SK-MEL-5 (cell line): ENCODE measurements around the gene SNORC. TPM values are rescaled to one million over a fixed set of nuclear protein-coding genes. Genes with fewer than 3 reads are reported as not detected.

Experiments
- DNase-seq: peaks from one replicate; pipeline ENCODE4 v3.0.0-alpha.2; 2016; ENCODE audit warnings: low read depth, low spot score
- in situ Hi-C: cut with HindIII; loops from 2 replicates; pipeline ENCODE4 v1.10.0; 2016; ENCODE audit warnings: low sequenced_read_pairs, high pct_unique_total_duplicates, low pct_unique_long_range_greater_than_20kb
- total RNA-seq: library from RNA; depleted of rRNA; stranded (reverse); fragments of >200 nt; shearing (Covaris generic); gene quantifications from 2 replicates; pipeline ENCODE4 v1.2.3, GENCODE V29; 2014

Gene SNORC
- total RNA-seq, 1 experiment from 2014 or later = 0.55 TPM

DNA sequence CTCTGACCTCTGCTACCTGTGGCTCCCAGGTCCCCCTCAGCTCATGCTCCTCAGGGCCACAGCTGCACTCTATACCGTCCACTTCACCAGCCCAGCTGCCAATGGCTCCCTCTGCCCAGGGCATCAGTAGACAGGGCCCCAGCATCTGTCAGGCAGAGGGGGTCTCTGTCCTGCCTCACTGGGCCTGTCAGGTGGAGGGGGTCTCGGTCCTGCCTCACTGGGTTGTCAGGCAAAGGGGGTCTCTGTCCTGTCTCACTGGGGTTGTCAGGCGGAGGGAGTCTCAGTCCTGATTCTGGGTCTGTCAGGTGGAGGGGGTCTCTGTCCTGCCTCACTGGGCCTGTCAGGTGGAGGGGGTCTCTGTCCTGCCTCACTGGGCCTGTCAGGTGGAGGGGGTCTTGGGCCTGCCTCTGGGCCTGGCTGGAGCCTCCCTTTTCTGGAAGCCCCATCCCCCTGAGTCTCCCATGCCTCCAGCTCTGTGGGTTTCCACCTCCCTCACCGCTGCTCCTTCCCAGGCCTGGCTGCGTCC lies 19.9 kb downstream of the SNORC start:
- no peak for DNase-seq
- in situ Hi-C loops = no loop called here

DNA sequence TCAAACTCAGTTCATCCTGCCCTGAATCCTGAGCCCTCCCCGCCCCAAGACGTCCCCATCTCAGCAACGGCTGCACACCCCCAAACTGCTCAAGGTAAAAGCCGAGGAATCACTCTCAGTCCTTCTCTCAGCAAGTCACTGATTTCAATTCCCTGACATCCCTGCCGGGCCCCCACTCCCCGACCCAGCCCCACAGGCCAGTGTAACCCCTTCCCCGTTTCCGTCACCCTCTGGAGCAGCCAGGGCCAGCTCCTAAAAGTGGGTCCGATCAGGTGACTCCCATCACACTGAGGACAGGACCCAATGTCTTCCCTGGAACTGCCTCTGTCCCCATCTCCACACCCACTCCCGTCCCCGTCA lies 20.5 kb downstream of the SNORC start:
- in situ Hi-C loops = no loop called here

DNA sequence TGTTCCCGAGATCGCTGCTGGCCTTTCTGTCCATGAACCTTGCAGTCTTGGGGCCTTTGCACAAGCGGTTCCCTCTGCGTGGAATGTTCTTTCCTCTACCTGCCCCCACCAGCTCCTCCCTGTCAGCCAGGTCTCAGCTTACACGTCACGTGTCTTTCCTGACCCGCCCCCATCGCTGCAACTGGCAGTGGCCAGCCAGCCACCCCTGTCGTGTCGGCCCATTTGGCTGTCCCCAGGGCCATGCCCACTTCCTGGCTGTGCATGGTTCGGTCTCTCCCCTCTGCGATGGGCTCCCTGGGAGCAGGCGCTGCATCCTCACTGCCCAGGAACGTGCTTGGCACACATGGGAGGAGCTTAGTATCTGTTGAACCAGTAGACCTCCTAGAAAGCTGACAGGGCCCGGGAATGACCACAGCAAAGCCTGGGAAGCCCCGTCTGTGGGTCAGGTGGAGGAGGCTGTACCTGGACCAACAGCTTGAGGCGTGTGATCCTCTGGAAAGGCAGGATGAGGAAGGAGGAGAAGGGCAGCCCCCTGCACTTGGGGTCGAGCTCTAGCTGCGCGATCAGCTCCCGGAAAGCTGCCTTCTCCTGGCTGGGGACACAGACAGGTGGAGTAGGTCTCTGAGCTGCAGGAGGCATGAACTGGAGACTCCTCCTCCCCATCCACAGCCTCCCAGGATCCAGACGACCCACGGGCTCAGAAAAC lies 21.0 kb downstream of the SNORC start:
- DNase-seq = no peak
- in situ Hi-C loops = no loop called here

More for the DNA sequence above, 20.5 kb downstream of the SNORC start:
- no peak for DNase-seq

DNA sequence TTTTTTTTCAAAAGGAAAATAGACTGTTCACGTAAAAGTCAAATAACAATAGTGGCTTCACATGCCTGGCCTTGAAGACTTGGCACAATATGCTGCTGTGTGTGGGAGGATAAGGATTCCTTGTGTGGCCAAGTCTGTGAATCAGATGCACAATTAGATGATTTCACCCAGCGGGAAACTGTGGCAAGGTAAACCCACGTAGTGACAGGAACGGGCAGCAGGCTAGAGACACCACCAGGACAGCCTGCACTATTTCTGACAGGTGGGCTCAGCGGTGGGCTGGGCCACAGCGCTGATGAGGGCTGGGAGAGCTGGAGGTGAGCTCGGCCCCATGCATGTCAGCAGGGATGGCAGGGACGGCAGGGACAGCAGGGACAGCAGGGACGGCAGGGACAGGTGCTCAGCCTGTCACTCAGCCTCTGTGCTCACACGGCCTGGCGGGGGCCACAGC lies 21.6 kb downstream of the SNORC start:
- peak; percentile 28 for DNase-seq
- in situ Hi-C loops = no loop called here

DNA sequence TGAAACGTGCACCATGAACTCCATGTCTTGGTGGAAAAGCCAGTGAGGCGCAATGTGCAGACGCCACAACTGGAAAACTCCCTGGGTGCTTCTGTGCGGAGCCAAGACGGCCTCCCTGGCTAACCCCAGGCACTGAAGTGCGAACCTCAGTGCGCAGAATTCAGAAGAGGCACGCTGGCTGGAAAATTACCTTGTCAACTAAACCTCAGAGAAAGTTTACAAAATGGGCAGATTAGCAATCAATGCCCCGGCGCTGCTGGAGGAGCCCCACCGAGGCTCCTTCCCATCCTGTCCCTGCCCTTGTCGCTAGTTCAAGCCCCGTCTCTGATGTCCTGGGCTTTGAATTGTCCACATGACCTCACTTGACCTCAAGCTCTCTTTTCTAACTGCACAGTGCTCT lies 22.2 kb downstream of the SNORC start:
- in situ Hi-C loops = no loop called here
- no peak for DNase-seq

DNA sequence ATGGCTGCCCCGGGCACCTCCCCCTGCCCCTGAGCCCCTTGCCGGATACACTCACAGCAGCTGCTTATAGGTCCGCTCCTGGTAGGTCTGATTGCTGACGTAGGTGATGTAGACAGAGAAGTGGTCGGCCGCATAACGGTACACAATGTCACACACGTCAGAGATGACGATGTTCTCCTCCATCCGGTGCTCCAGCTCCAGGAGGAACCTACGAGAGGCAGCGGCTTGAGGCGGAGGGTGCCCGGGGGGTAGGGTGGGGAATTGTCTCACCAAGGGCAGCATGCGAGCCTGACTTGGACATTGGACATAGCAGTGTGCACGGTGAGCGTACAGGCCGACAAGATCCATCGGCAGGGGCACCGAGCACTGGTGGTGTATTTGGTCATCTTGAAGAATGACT lies 22.8 kb downstream of the SNORC start:
- in situ Hi-C loops = no loop called here
- DNase-seq = no peak

DNA sequence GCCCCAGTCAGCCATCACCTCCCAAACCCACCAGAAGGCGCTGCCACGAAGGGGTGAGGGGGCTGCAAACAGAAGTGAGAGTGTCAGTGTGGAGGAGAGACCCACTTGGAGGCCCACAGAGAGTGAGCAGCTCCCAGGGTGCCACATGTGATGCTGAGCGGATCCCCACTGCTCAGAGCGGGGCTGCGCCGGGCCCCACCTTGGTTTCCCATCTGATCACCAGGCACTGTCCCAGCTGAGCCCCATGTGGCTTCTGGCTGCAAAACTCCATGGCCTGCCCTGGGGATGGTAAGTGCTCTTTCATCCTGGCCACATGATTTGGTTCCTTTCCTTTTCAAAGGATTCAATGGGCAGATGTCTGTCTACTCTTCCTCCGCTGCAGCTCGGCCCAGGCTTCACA lies 23.8 kb downstream of the SNORC start:
- no peak for DNase-seq
- in situ Hi-C loops = no loop called here

DNA sequence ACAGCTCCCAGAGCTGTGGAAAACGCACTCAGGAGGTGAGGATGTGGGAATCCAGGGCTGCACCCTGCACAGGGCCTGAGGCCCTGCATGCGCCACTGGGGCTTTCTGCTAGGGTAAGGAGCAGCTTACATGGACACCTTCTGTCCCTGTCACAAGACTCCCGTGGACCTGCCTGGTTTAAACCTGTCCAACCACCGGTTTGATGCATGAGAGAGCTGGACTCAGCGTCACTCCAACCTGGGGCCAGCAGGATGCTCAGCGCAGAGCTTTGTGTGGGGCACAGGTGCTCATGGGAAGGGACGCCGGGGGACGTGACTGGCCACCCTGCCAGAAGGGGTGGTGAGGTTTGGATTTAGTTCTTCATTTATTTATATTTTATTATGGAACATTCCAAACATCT lies 24.2 kb downstream of the SNORC start:
- in situ Hi-C loops = no loop called here
- DNase-seq = no peak

DNA sequence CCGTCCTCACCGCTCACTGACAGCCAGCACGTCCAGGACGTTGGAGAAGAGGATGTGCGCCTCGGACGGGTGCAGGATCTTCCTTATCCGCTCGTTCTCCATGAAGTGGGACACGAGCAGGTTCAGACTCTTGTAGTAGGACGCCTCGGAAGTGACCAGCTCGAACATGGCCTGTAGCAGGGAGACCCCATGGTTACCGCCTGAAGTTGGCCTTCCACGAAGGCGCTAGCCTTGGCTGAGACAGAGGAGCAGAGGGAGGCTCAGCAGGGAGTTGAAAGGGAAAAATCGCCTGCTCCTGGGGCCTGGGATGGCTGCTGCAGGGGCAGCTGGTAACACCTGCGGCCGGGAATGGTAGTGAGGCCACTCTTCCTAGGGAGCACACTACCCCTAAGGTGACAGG lies 24.7 kb downstream of the SNORC start:
- no peak for DNase-seq
- in situ Hi-C loops = no loop called here

DNA sequence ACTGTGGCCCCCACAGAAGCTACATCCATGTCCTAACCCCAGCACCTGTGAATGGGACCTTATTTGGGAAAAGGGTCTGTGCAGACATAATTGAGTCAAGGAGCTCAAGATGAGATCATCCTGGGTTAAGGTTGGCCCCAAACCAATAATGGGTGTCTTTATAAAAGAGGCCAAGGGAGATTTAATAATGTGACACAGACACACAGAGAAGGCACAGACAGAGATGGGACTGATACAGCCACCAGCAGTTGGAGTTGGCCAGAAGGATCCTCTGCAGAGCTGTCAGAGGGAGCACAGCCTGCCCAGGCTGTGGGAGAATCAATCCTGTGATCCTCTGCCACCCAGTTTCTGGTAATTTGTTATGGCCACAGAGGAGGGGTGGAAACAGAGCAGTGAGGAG lies 26.0 kb downstream of the SNORC start:
- DNase-seq = no peak
- in situ Hi-C loops = no loop called here

DNA sequence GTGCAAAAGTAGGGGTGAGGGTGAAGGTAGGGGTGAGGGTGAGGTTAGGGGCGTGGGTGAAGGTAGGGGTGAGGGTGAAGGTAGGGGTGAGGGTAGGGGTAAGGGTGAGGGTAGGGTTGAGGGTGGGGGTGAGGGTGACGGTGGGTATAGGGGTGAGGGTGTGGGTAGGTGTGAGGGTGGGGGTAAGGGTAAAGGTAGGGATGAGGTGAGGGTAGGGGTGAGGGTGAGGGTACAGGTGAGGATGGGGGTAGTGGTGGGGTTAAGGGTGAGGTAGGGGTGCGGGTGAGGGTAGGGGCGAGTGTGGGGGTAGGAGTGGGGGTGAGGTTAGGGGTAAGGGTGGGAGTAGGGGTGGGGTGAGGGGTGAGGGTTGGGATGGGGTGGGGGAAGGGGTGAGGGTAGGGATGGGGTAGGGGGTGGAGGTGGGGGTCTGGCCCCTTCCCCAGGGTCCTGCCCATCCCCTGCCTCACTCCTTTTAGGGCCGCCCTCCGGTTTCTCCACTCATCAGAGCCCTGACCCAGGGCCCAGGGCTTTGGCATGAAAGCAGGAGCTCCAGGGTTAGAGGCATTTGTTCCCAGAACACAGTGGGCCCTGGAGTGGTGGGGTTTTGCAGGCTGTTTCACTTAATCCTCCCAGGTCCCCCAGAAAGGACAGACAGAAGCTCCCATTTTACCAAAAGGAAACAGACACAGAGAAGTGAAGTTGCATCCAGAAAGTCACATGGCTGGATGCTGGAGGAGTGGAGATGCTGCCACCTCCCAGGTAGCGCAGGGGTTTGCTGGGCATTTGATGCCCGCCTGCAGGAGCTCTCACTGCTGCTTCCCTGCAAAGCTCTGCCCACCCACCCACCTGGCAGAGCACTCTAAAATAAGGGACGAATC lies 26.9 kb downstream of the SNORC start:
- no peak for DNase-seq
- in situ Hi-C loops = no loop called here

DNA sequence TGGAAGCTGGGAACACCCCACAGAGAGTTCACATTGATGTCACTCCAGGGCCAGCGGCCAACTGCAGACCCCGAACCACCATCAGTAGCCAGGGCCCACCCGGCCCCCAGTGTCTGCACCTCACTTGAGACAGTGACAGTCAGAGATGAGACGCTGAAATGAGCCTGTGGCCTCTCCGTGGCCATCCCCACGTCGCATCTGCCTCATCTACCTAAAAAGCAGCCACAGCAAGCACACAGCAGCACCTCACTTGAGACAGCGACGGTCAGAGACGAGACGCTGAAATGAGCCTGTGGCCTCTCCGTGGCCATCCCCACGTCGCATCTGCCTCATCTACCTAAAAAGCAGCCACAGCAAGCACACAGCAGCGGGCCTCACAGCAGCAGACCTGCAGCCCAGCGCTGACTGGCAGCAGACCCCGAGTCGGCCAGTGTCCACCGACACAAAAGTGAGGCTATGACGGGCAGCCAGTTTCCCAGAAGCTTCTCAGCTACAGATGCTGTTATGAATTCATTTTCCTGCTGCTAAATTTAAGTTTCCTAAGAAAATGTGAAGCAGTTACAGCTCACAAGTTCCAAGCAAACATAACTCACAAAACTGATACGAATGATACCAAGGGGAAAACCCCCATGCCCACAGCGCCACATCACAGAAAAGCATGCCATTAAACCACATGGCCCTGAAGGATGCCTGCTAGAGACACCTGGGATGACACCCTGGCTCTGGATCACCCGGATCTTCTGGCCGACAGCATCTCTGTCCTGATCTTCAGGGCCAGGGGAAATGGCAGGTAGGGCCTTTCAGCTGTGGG lies 27.7 kb downstream of the SNORC start:
- in situ Hi-C loops = no loop called here
- no peak for DNase-seq

DNA sequence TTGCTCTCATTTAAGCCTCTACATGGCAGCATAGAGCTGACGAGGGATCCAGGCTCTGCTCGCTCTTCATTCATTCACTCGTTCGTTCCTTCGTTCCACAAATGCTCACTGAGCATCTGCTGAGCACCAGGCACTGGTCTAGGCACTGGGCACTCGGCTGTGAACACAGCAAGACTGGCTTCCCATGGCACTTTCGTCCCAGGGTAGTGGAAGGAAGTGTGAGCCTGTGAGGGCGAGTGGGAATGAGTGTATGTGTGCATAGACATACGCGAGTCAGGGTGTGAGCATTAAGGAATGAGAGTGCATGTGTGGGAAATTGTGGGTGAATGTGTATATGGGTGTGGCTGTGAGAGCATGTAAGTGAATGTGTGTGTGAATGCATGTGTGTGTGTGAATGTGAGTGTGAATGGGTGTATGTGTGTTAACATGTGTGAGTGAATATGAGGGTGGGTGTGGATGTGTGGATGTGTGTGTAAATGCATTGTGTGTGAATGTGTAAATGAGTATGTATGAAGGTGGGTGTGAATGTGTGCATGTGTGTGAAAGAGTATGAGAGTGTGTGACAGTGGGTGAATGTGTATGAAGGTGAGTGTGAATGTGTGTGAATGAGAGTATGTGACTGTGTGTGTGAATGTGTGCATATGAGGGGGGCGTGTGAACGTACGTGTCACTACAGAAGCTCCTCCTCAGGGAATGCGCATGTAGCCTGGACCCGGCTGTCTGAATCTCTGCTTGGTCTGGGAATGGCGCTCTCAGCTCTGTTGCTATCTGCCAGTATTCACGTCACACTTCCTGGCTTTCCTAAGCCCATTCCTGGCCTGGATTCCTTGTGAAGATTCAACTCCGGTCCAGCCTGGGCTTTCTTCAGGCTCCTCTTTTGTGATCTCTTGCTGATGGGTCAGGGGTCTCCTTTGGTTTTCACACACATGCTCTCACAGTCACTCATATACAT lies 28.8 kb downstream of the SNORC start:
- in situ Hi-C loops = no loop called here
- peak; percentile 46 for DNase-seq

DNA sequence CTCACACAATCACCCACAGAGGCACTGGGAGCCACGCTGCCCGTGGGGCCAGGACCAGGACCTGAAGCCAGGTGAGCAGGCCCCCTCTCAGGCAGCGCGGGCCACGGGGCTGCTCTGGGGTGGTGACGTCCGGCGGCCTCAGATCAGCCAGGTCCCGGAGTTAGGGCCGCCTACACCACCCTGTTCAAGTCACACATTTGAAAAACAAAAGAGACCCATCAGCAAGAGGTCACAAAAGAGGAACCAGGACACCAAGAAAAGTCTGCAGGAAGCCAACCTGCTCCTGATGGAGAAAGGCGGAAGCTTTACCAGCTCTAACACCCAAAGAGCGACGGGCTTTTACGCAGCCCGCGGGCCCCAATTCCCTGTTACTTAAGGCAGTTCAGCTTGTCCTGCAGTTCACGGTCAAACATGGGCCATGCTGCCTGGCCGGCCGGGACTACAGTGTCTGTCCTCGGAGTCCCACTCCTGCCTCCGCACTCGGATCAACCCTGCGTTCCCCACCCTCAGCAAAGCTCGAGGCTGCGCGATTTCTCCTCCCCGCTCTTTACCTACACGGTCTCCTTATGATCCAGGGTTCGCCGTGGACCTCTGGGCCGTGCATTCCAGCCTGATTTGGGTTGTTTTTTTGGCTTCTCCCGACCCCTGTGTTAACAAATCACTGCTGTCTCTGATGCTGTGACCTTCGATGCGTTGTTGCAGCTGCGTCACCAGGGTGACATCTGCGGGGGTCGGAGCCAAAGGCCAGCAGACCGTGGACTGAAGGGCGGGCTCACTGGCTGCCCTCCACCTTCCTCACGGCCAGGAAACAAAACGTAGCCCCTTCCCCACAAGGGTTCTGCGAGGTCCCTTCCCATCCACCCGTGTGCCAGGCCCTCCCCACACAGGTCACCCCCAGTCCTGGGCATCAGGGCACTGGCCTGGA lies 31.0 kb downstream of the SNORC start:
- in situ Hi-C loops = no loop called here
- DNase-seq = no peak

DNA sequence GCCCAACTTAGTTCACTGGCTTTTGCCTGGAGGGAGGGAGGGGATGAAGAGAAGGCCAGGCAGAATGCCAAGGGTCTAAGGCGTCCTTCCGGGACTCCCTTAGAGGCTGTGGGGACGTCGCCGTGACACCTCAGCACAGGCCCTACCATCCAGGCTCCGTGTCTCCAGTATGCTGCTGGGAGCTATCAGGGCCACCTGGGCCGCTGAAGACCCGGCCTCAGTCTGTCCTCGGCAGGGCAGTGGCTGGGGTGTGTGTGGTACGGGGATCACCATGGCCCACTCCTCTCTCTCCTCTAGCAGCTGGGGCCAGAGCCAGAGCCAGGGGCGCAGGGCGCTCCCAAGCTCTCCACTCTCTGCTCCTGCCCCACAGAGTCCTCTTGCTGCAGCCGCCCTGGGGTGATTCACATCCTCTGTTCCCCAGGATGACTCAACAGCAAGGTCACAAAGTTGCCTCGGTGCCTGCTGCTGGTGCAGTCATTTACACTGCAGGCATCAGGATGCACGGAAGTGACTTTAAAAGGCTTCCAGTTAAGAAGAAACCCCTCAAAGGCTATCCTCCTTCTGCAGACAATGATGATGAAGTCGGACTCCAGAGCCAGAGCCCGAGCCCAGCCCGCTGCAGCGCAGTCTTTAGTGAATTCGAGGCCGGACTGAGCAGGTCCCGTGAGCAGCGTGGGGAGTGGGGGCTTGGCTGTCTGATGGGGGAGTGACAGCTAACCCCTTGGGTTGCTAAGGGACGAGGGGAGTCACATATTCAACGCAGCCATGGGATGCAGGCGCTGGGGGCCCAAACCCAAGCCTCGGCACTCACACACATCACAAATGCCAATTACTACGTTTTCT lies 31.9 kb downstream of the SNORC start:
- in situ Hi-C loops = no loop called here
- no peak for DNase-seq
